OCI-LY7 (cell line): ENCODE data around the gene MFAP3L. TPM values are rescaled to one million over a fixed set of nuclear protein-coding genes. Genes with fewer than 3 reads are reported as not detected.

Experiments
- BruUV-seq: library from RNA; stranded (reverse); fragments of 400-500 nt; replicated peaks from 2 replicates; lab custom pipeline; 2021; lab: Mats Ljungman, UMichigan
- CTCF ChIA-PET: fragments of 300-600 bp; sonication (Branson Sonifier 250); formaldehyde crosslinking; loops from one replicate; lab custom pipeline; 2022; ENCODE audit warnings: antibody characterized with exemption; ENCODE audit not compliant: unreplicated experiment; lab: Charles Lee
- POLR2A ChIA-PET: fragments of 300-600 bp; sonication (Branson Sonifier 250); formaldehyde crosslinking; loops from one replicate; lab custom pipeline; 2022; ENCODE audit warnings: antibody characterized with exemption; lab: Charles Lee
- DNase-seq: peaks from one replicate; pipeline ENCODE4 v3.0.0-alpha.2; 2015; ENCODE audit warnings: low spot score
- H2AFZ ChIP-seq: fragments of 200-600 bp; sonication (generic), shearing (Covaris generic); 2 replicates; pipeline ENCODE4 v1.6.1; 2014; ENCODE audit warnings: mild to moderate bottlenecking, antibody characterized with exemption, low read length, moderate library complexity
- H3K27ac ChIP-seq: fragments of 200-600 bp; sonication (generic); 2 replicates; pipeline ENCODE4 v1.5.1; 2014; ENCODE audit warnings: mixed run types, low read depth, mild to moderate bottlenecking, moderate library complexity, low read length, inconsistent platforms; ENCODE audit not compliant: poor library complexity, severe bottlenecking
- H3K36me3 ChIP-seq: fragments of 200-600 bp; sonication (generic); 2 replicates; pipeline ENCODE4 v1.6.1; 2014; ENCODE audit warnings: mild to moderate bottlenecking, antibody characterized with exemption, low read length, moderate library complexity, mixed read lengths; ENCODE audit not compliant: insufficient read depth
- H3K4me1 ChIP-seq: fragments of 200-600 bp; sonication (generic); 2 replicates; pipeline ENCODE4 v1.5.1; 2014; ENCODE audit warnings: mild to moderate bottlenecking, low read length; ENCODE audit not compliant: insufficient read depth, poor library complexity, severe bottlenecking
- H3K4me2 ChIP-seq: fragments of 200-600 bp; sonication (generic); 2 replicates; pipeline ENCODE4 v1.6.1; 2014; ENCODE audit warnings: mild to moderate bottlenecking, low read length
- H3K4me3 ChIP-seq: fragments of 200-600 bp; sonication (generic); 2 replicates; pipeline ENCODE4 v1.5.1; 2014; ENCODE audit warnings: mild to moderate bottlenecking, low read depth, low read length; ENCODE audit not compliant: poor library complexity, severe bottlenecking
- H3K79me2 ChIP-seq: fragments of 200-600 bp; sonication (generic); 2 replicates; pipeline ENCODE4 v1.6.1; 2016; ENCODE audit warnings: low read depth, mild to moderate bottlenecking, low read length, moderate library complexity, mixed read lengths; ENCODE audit not compliant: insufficient read depth
- H3K9me2 ChIP-seq: fragments of 200-600 bp; sonication (generic); 2 replicates; pipeline ENCODE4 v1.6.1; 2016; ENCODE audit warnings: mild to moderate bottlenecking, low read length, mixed read lengths; ENCODE audit not compliant: insufficient read depth
- H3K9me3 ChIP-seq: fragments of 200-600 bp; sonication (generic); 2 replicates; pipeline ENCODE4 v1.6.1; 2014; ENCODE audit warnings: mild to moderate bottlenecking, mixed run types, low read length, mixed read lengths
- H4K20me1 ChIP-seq: fragments of 200-600 bp; sonication (generic); 2 replicates; pipeline ENCODE4 v1.6.1; 2014; ENCODE audit warnings: mild to moderate bottlenecking, antibody characterized with exemption, low read length, moderate library complexity, mixed read lengths; ENCODE audit not compliant: insufficient read depth
- CTCF ChIP-seq: fragments of 200-600 bp; sonication (generic); conservative IDR thresholded peaks from 2 replicates; pipeline ENCODE4 v1.5.1; 2014; ENCODE audit warnings: mild to moderate bottlenecking, antibody characterized with exemption, low read length, moderate library complexity, mixed read lengths
- EZH2phosphoT487 ChIP-seq: fragments of 200-600 bp; sonication (generic); IDR thresholded peaks from 2 replicates; pipeline ENCODE4 v1.6.1; 2018; ENCODE audit warnings: low read depth, borderline replicate concordance, mild to moderate bottlenecking, mixed run types, antibody characterized with exemption, low read length, moderate library complexity, mixed read lengths
- intact Hi-C: fragments of 100-400 bp; cut with micrococcal nuclease; formaldehyde crosslinking; loops from one replicate; pipeline ENCODE4 v1.10.0; 2022; ENCODE audit not compliant: unreplicated experiment
- total RNA-seq, 2 experiments: library from RNA; depleted of rRNA in 1 of 2; stranded (reverse); fragments of >200 nt in 1 of 2; shearing (Covaris generic) in 1 of 2; gene quantifications; 2 replicates each; pipeline ENCODE4 v1.2.3, GENCODE V29; 2014 to 2022

MFAP3L gene
- total RNA-seq, 2 experiments from 2014 or later = not detected

- no peaks in the 10 kb centered on the region for H3K4me1 ChIP-seq
- no peak overlapping the region for H2AFZ ChIP-seq
- H4K20me1 ChIP-seq = no peaks in the 10 kb centered on the region
- ChIA-PET POLR2A (no interaction called here), CTCF (no interaction called here)
- no peak overlapping the region for H3K4me3 ChIP-seq
- intact Hi-C loops = no loop called here
- no TSS peak for BruUV-seq
- no peaks in the 10 kb centered on the region for H3K79me2 ChIP-seq
- H3K9me3 ChIP-seq = no peaks in the 10 kb centered on the region
- no peak overlapping the region for H3K27ac ChIP-seq
- H3K4me2 ChIP-seq = no peak overlapping the region
- no peak for DNase-seq
- no peaks in the 10 kb centered on the region for H3K36me3 ChIP-seq
- H3K9me2 ChIP-seq = no peaks in the 10 kb centered on the region
- TF ChIP-seq EZH2phosphoT487 = no peak
- no peak for TF ChIP-seq CTCF
Observed at GRCh38 chr4:170001745-170002267, 24.4 kb downstream of the MFAP3L start.

DNA sequence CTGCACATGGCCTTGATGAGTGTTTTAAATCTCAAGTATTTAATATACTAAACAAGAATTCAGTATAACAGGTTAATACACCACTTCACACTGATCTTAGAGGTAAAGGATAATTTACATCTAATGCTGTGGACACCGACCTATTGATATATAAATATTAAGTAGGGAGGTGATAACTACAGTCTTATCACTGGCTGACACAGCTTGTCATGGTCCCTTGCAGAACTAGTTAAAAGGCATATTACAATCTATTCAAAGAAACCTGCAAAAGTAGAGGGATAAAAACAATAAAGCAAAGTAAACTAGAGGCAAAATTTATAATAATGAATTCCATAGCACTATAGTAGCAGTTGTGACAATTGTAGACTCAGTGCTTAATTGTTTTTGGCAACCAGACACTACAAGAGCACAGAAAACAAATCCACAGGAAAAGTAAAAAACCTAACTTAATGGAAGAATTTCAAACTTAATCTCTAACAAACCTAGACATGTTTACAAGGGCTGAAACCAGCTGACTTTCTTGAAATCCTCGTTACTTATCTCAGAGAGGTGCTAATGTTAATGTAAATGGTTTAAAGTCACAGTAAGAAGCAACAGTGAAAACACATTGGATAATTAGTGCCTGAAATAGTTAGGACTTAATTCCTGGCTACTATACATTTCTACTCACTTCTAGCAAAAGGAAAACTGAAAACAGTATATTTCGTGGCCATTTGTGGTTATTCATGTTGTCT is 25.0 kb downstream of the MFAP3L start:
- H3K4me1 ChIP-seq = no peaks in the 10 kb centered on the region
- no peak overlapping the region for H3K4me2 ChIP-seq
- POLR2A ChIA-PET = no interaction called here
- intact Hi-C loops = no loop called here
- H3K36me3 ChIP-seq = no peaks in the 10 kb centered on the region
- H3K27ac ChIP-seq = no peak overlapping the region
- DNase-seq = no peak
- no peaks in the 10 kb centered on the region for H3K9me3 ChIP-seq
- H3K79me2 ChIP-seq = no peaks in the 10 kb centered on the region
- TF ChIP-seq CTCF = no peak
- TF ChIP-seq EZH2phosphoT487 = no peak
- no peak overlapping the region for H2AFZ ChIP-seq
- CTCF ChIA-PET = no interaction called here
- no peaks in the 10 kb centered on the region for H4K20me1 ChIP-seq
- H3K4me3 ChIP-seq = no peak overlapping the region
- no peaks in the 10 kb centered on the region for H3K9me2 ChIP-seq
- BruUV-seq = no TSS peak

GRCh38 chr4:169999923-170000322 is 26.3 kb downstream of the MFAP3L start:
- Histone ChIP-seq H3K9me3 (no peaks in the 10 kb centered on the region), H3K4me1 (no peaks in the 10 kb centered on the region), H3K4me2 (no peak overlapping the region), H2AFZ (no peak overlapping the region), H3K27ac (no peak overlapping the region), H3K4me3 (no peak overlapping the region), H4K20me1 (no peaks in the 10 kb centered on the region), H3K79me2 (no peaks in the 10 kb centered on the region), H3K9me2 (no peaks in the 10 kb centered on the region), H3K36me3 (no peaks in the 10 kb centered on the region)
- no peak for DNase-seq
- POLR2A ChIA-PET = no interaction called here
- BruUV-seq = no TSS peak
- intact Hi-C loops = no loop called here
- TF ChIP-seq CTCF = no peak
- no peak for TF ChIP-seq EZH2phosphoT487
- CTCF ChIA-PET = no interaction called here
